ENCODE results near the gene ZNF474.

The ZNF474 gene

DNA sequence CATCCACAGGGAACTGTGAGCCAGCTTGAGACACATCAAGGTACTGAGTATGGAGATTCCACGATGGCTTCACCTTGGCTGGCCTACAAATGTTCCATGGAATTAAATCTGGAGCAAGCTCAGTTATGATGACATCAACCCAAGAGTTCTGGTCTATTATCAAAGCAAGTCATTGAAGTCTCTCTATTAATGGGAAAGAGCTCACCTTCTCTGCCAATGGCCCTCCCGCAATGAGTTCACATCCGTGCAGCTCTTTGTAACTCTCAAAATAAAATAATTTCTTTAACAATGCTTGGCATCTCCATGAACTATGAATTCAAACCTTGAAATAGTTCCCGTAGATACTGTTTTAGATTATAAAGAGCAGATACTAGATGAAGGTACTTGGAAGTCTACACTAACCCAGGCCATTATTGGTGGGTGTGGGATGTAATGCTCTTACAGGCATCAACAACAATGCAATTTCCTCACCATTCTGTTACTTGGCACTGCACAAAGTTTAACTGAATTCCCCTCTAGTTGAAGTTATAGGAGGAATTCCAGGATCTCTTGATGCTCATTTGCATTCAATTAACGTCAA lies 55.4 kb downstream of the ZNF474 start:
- Histone ChIP-seq H3K4me1 (ENCODE audit: control extremely low read depth in 1 of 4, control insufficient read depth in 4 of 4, insufficient read depth in 4 of 4, low read length in 3 of 4) (peaks cover 10 to 45% (median 37%) of the 10 kb centered on the region in 4 experiments), H3K27me3 (replicated peaks in 2 of 5; ENCODE audit: control insufficient read depth in 4 of 5, insufficient read depth in 5 of 5, low read length in 4 of 5) (no peaks in the 10 kb centered on the region), H3K9me3 (ENCODE audit: control extremely low read depth in 1 of 5, control insufficient read depth in 4 of 5, insufficient read depth in 2 of 5, low read depth in 1 of 5, low read length in 4 of 5) (no peaks in the 10 kb centered on the region), H3K36me3 (ENCODE audit: control insufficient read depth in 4 of 4, insufficient read depth in 4 of 4, low read length in 3 of 4) (no peaks in the 10 kb centered on the region), H3K27ac (ENCODE audit: insufficient read depth in 1 of 2, low read depth in 1 of 2, low read length in 2 of 2, poor library complexity in 1 of 2, severe bottlenecking in 2 of 2) (no peak overlapping the region), H3K4me3 (ENCODE audit: control insufficient read depth in 1 of 7, extremely low read depth in 1 of 7, insufficient read depth in 4 of 7, low read depth in 2 of 7, low read length in 6 of 7) (no peak overlapping the region)
- POLR2A ChIA-PET, result no interaction called here
- CTCF ChIA-PET, result interaction anchor here (0.8 to 1.1 kb wide), 2 partner anchors 9 to 12 kb away, joined by 3 read pairs; no protein-coding TSS in a partner anchor
- no peak for DNase-seq
- WGBS (ENCODE audit: insufficient coverage), result 100% methylated on average over 2 of the region's 5 CpGs

DNA sequence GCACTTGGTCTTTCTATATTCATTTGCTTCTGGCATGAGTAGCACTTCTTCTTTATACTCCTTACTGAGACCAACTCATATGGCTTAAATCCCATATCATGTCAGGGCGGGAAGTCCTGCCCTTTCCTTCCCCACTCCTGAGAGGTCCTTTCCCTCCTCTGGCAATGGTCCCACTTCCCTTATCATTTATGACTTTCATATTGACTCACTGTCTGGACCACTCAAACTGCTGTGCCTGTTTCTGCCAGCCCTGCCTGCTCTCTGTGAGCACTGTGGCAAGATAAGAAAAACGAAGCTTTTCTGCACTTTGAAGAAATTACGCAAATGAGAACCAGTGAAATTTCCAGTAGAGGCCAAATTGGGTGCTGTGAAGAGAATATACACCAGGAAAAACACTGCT lies 58.1 kb downstream of the ZNF474 start:
- H3K27me3 ChIP-seq (replicated peaks in 2 of 5; ENCODE audit: control insufficient read depth in 4 of 5, insufficient read depth in 5 of 5, low read length in 4 of 5), result no peaks in the 10 kb centered on the region
- DNase-seq, result peak in 2 of 3 donors; percentile 14 to 24
- 21% methylated on average over 3 of the region's 3 CpGs for WGBS (ENCODE audit: insufficient coverage)
- H3K4me1 ChIP-seq (ENCODE audit: control extremely low read depth in 1 of 4, control insufficient read depth in 4 of 4, insufficient read depth in 4 of 4, low read length in 3 of 4), result peaks cover 10 to 44% (median 36%) of the 10 kb centered on the region in 4 experiments
- CTCF ChIA-PET, result interaction anchor here (0.6 to 1.5 kb wide), 3 partner anchors 10 to 1677 kb away, joined by 3 read pairs; no protein-coding TSS in a partner anchor
- H3K36me3 ChIP-seq (ENCODE audit: control insufficient read depth in 4 of 4, insufficient read depth in 4 of 4, low read length in 3 of 4), result no peaks in the 10 kb centered on the region
- peak overlapping the region in 1 of 7 experiments; percentile 7 for H3K4me3 ChIP-seq (ENCODE audit: control insufficient read depth in 1 of 7, extremely low read depth in 1 of 7, insufficient read depth in 4 of 7, low read depth in 2 of 7, low read length in 6 of 7)
- H3K9me3 ChIP-seq (ENCODE audit: control extremely low read depth in 1 of 5, control insufficient read depth in 4 of 5, insufficient read depth in 2 of 5, low read depth in 1 of 5, low read length in 4 of 5), result no peaks in the 10 kb centered on the region
- no peak overlapping the region for H3K27ac ChIP-seq (ENCODE audit: insufficient read depth in 1 of 2, low read depth in 1 of 2, low read length in 2 of 2, poor library complexity in 1 of 2, severe bottlenecking in 2 of 2)
- POLR2A ChIA-PET, result no interaction called here

DNA sequence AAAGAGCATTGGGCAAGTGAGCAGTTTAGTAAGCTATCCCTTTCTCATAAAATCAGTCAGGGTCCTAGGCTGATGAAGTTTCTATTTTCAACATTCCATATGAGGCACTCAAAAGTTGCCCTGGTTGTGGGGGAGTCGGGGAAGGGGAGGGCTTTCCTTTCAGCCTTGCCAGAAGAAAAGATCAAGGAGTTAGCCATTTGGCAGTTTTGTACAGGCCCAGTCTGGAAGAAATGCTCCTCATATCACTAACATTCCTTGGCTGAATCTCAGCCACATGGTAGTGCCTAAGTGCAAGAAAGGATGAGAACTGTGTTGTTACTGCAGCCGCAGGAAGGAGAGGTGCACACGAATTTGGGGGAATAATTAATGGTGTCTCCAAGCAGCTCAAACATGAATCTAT lies 60.8 kb downstream of the ZNF474 start:
- no peaks in the 10 kb centered on the region for H3K9me3 ChIP-seq (ENCODE audit: control extremely low read depth in 1 of 5, control insufficient read depth in 4 of 5, insufficient read depth in 2 of 5, low read depth in 1 of 5, low read length in 4 of 5)
- H3K36me3 ChIP-seq (ENCODE audit: control insufficient read depth in 4 of 4, insufficient read depth in 4 of 4, low read length in 3 of 4), result no peaks in the 10 kb centered on the region
- 78% methylated on average over 3 of the region's 3 CpGs for WGBS (ENCODE audit: insufficient coverage)
- H3K27me3 ChIP-seq (replicated peaks in 2 of 5; ENCODE audit: control insufficient read depth in 4 of 5, insufficient read depth in 5 of 5, low read length in 4 of 5), result no peaks in the 10 kb centered on the region
- POLR2A ChIA-PET, result no interaction called here
- peaks cover 5 to 38% (median 26%) of the 10 kb centered on the region in 4 experiments for H3K4me1 ChIP-seq (ENCODE audit: control extremely low read depth in 1 of 4, control insufficient read depth in 4 of 4, insufficient read depth in 4 of 4, low read length in 3 of 4)
- CTCF ChIA-PET, result interaction anchor here (0.6 to 2.7 kb wide), 2 partner anchors 11 to 660 kb away, joined by 3 to 6 read pairs; no protein-coding TSS in a partner anchor
- no peak for DNase-seq
- H3K27ac ChIP-seq (ENCODE audit: insufficient read depth in 1 of 2, low read depth in 1 of 2, low read length in 2 of 2, poor library complexity in 1 of 2, severe bottlenecking in 2 of 2), result no peak overlapping the region
- H3K4me3 ChIP-seq (ENCODE audit: control insufficient read depth in 1 of 7, extremely low read depth in 1 of 7, insufficient read depth in 4 of 7, low read depth in 2 of 7, low read length in 6 of 7), result no peak overlapping the region

DNA sequence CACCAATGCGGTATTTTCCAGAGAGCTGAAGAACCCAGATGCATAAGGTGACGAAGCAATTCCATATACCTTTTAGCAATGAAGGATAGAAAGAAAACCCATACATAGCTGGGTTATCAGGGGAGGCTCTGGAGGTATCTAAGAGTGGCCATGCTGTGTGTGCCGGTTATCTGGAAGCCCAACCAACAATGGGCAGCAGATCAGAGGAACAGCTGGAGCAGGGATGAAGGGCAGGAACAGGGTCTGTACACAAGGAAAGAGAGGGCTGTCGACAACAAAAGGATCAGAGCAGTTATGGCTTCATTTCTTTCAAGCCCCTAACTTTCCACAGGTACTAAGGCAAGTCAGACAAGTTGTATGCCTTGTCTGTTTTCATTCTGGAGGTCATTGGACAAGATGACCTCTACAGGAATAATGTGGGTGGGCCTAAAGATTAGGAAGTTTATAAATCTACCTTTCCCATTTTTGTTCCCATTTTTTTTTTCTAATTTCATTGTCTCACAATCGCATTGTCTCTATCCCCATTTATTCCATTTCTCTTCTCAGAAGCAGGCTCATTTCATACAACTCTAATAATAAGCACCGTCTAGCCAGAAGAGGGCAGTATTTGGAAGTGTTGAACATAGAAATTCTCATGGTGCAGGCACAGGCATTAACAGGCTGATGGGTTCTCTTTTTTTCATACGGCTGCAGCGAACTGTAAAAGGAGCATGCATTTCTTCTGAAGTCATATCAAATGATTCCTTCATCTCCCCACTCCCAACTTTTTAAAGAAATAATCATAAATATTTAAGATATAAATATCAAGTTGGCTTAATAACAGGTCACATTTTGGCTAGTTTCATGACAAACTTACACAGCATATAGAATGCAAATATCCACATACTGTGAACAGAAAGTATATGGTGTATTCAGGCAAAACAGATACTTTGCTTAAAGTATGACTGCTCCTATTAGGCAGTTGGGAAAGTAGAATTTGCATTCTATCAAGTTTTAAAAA lies 63.5 kb downstream of the ZNF474 start:
- Histone ChIP-seq H3K4me3 (ENCODE audit: control insufficient read depth in 1 of 7, extremely low read depth in 1 of 7, insufficient read depth in 4 of 7, low read depth in 2 of 7, low read length in 6 of 7) (peak overlapping the region in 1 of 7 experiments; percentile 12), H3K27me3 (replicated peaks in 2 of 5; ENCODE audit: control insufficient read depth in 4 of 5, insufficient read depth in 5 of 5, low read length in 4 of 5) (no peaks in the 10 kb centered on the region), H3K36me3 (ENCODE audit: control insufficient read depth in 4 of 4, insufficient read depth in 4 of 4, low read length in 3 of 4) (no peaks in the 10 kb centered on the region), H3K9me3 (ENCODE audit: control extremely low read depth in 1 of 5, control insufficient read depth in 4 of 5, insufficient read depth in 2 of 5, low read depth in 1 of 5, low read length in 4 of 5) (no peaks in the 10 kb centered on the region), H3K27ac (ENCODE audit: insufficient read depth in 1 of 2, low read depth in 1 of 2, low read length in 2 of 2, poor library complexity in 1 of 2, severe bottlenecking in 2 of 2) (no peak overlapping the region), H3K4me1 (ENCODE audit: control extremely low read depth in 1 of 4, control insufficient read depth in 4 of 4, insufficient read depth in 4 of 4, low read length in 3 of 4) (peaks cover under 1 to 32% (median 20%) of the 10 kb centered on the region in 4 experiments)
- 71% methylated on average over 1 of the region's 8 CpGs for WGBS (ENCODE audit: insufficient coverage)
- DNase-seq, result peak; percentile 71 to 85 (median 84)
- POLR2A ChIA-PET, result interaction anchor here (0.6 kb wide), 1 partner anchor 214 kb away, joined by 3 read pairs; no protein-coding TSS in a partner anchor
- CTCF ChIA-PET, result interaction anchor here (0.9 to 3.8 kb wide), 5 partner anchors 13 to 34 kb away, joined by 3 to 14 read pairs (median 3); no protein-coding TSS in a partner anchor

DNA sequence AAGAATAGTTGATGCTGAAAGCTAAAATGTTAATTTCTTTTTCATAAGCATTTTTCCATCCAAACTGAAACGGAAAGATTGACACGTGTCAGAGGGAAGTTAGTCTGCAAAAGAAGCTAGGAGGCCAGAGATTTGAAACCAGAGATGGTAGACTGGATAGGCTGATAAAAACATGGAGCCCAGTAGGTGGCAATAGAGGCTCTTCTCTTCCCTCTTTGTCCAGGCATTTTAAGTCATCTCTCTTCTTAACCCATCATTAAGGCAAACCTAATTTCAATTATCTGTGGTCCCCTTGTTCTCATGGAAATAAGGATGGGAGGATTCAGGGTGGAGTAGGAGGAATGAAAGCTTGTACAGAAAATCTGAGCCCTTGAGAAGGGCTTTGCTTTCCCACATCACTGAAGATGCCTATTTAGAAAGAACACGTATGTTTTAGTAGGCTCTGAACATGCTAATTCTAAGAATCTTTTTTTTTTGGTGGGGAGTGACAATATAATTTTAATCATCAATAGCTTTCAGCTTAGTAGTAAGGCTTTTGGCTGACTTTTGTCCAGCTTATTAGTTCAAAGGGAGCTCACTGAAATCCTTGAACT lies 66.6 kb downstream of the ZNF474 start:
- Histone ChIP-seq H3K27me3 (replicated peaks in 2 of 5; ENCODE audit: control insufficient read depth in 4 of 5, insufficient read depth in 5 of 5, low read length in 4 of 5) (no peaks in the 10 kb centered on the region), H3K36me3 (ENCODE audit: control insufficient read depth in 4 of 4, insufficient read depth in 4 of 4, low read length in 3 of 4) (no peaks in the 10 kb centered on the region), H3K27ac (ENCODE audit: insufficient read depth in 1 of 2, low read depth in 1 of 2, low read length in 2 of 2, poor library complexity in 1 of 2, severe bottlenecking in 2 of 2) (no peak overlapping the region), H3K4me3 (ENCODE audit: control insufficient read depth in 1 of 7, extremely low read depth in 1 of 7, insufficient read depth in 4 of 7, low read depth in 2 of 7, low read length in 6 of 7) (no peak overlapping the region), H3K4me1 (ENCODE audit: control extremely low read depth in 1 of 4, control insufficient read depth in 4 of 4, insufficient read depth in 4 of 4, low read length in 3 of 4) (peaks cover 0 to 12% (median 5%) of the 10 kb centered on the region in 4 experiments), H3K9me3 (ENCODE audit: control extremely low read depth in 1 of 5, control insufficient read depth in 4 of 5, insufficient read depth in 2 of 5, low read depth in 1 of 5, low read length in 4 of 5) (no peaks in the 10 kb centered on the region)
- DNase-seq, result peak; percentile 21 to 34 (median 21)
- ChIA-PET CTCF (interaction anchor here (0.6 to 3.8 kb wide), 5 partner anchors 9 to 1264 kb away, joined by 3 to 14 read pairs (median 3); no protein-coding TSS in a partner anchor), POLR2A (no interaction called here)
- WGBS (ENCODE audit: insufficient coverage), result 0% methylated on average over 1 of the region's 3 CpGs

DNA sequence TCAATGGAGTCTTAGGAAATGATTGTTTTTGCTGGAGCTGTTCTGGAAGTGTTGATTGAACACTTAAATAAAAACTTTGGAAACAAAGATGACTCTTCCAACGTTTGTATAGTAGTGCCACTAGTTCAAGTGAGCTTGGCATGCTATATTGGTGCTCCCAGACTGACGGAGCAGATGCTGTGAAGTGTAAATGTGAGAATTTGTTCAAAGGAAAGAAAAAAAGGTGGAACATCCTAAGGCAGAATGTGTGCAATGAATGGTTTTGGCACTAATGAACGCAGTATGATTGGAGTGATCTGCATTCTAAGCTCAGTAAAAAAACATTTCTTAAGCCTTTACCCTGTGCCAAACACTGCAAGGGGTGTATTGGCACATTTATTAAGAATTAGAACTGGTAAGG lies 69.8 kb downstream of the ZNF474 start:
- no peaks in the 10 kb centered on the region for H3K9me3 ChIP-seq (ENCODE audit: control extremely low read depth in 1 of 5, control insufficient read depth in 4 of 5, insufficient read depth in 2 of 5, low read depth in 1 of 5, low read length in 4 of 5)
- no peaks in the 10 kb centered on the region for H3K36me3 ChIP-seq (ENCODE audit: control insufficient read depth in 4 of 4, insufficient read depth in 4 of 4, low read length in 3 of 4)
- H3K4me1 ChIP-seq (ENCODE audit: control extremely low read depth in 1 of 4, control insufficient read depth in 4 of 4, insufficient read depth in 4 of 4, low read length in 3 of 4), result no peaks in the 10 kb centered on the region
- H3K4me3 ChIP-seq (ENCODE audit: control insufficient read depth in 1 of 7, extremely low read depth in 1 of 7, insufficient read depth in 4 of 7, low read depth in 2 of 7, low read length in 6 of 7), result no peak overlapping the region
- POLR2A ChIA-PET, result no interaction called here
- no peak overlapping the region for H3K27ac ChIP-seq (ENCODE audit: insufficient read depth in 1 of 2, low read depth in 1 of 2, low read length in 2 of 2, poor library complexity in 1 of 2, severe bottlenecking in 2 of 2)
- H3K27me3 ChIP-seq (replicated peaks in 2 of 5; ENCODE audit: control insufficient read depth in 4 of 5, insufficient read depth in 5 of 5, low read length in 4 of 5), result no peaks in the 10 kb centered on the region
- CTCF ChIA-PET, result interaction anchor here (1.2 to 1.5 kb wide), 2 partner anchors 122 to 236 kb away, joined by 3 read pairs; partner anchors contain the start of gene LOX
- WGBS (ENCODE audit: insufficient coverage), result 59% methylated on average over 2 of the region's 3 CpGs
- no peak for DNase-seq

All from common myeloid progenitor, CD34-positive (primary cell).